Activated CD8-positive, alpha-beta T cell treated with anti-CD3 and anti-CD28 coated beads for 36 hours (primary cell): ENCODE results near the gene SRGAP1. TPM values are rescaled to one million over a fixed set of nuclear protein-coding genes. Genes with fewer than 3 reads are reported as not detected.

Experiments used
- ATAC-seq: fragments of 200-7000 bp; cut with Tn5 transposase; one replicate; pipeline ENCODE4 v1.10.0; 2021; ENCODE audit warnings: mild to moderate bottlenecking, moderate library complexity
- CTCF ChIA-PET: fragments of 350-600 bp; sonication (Branson Sonifier 250); formaldehyde crosslinking; loops from one replicate; lab custom pipeline; 2021; ENCODE audit warnings: antibody characterized with exemption; lab: Charles Lee
- POLR2A ChIA-PET: fragments of 350-600 bp; sonication (Branson Sonifier 250); formaldehyde crosslinking; loops from one replicate; lab custom pipeline; 2021; ENCODE audit warnings: antibody characterized with exemption; lab: Charles Lee
- DNase-seq: peaks from one replicate; pipeline ENCODE4 v3.0.0-alpha.2; 2020
- H3K27ac Mint-ChIP-seq: one replicate; pipeline ENCODE4 v1.8.0; 2021; ENCODE audit warnings: mild to moderate bottlenecking, mixed read lengths
- H3K27me3 Mint-ChIP-seq: one replicate; pipeline ENCODE4 v1.8.0; 2021; ENCODE audit warnings: mixed read lengths
- H3K36me3 Mint-ChIP-seq: one replicate; pipeline ENCODE4 v1.8.0; 2021; ENCODE audit warnings: low read depth, mixed read lengths
- H3K4me1 Mint-ChIP-seq: one replicate; pipeline ENCODE4 v1.8.0; 2021; ENCODE audit warnings: low read depth, mixed read lengths
- H3K4me3 Mint-ChIP-seq: one replicate; pipeline ENCODE4 v1.8.0; 2021; ENCODE audit warnings: mild to moderate bottlenecking, moderate library complexity, mixed read lengths
- H3K9me3 Mint-ChIP-seq: one replicate; pipeline ENCODE4 v1.8.0; 2021; ENCODE audit warnings: mixed read lengths
- intact Hi-C: fragments of 100-400 bp; cut with micrococcal nuclease; formaldehyde crosslinking; loops from one replicate; pipeline ENCODE4 v1.10.0; 2022
- total RNA-seq, 2 experiments: library from RNA; stranded (reverse); gene quantifications; one replicate each; pipeline ENCODE4 v1.2.3, GENCODE V29; 2021
- TF ChIP-seq, protein P1 (sequence below): fragments of 200-600 bp; IDR thresholded peaks from one replicate; pipeline ENCODE4 v1.8.0; 2022; ENCODE audit warnings: antibody characterized with exemption, mild to moderate bottlenecking

SRGAP1 gene
- total RNA-seq, 2 experiments from 2014 or later, result 0.02 to 0.07 TPM

DNA sequence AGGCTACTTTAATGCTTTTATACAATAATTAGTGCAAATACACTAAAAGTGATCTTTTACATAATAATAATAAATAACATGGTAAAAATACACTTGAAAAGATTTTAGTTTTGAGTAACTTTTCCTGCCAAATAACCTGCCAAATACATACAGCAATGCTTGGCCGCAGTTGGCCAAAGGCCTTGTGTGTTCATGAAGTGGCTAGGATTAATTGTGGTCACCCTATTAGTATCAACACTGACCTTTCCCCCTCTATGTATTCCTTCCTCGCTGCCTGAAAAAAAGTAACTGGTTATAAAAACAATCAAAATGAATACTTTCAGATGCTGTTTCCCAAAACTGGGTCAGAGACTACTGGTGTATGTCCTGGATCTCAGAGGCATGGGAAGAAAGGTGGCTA is 343.3 kb downstream of the SRGAP1 start:
- intact Hi-C loops, result no loop called here
- ATAC-seq (no peak), DNase-seq (no peak)
- TF ChIP-seq, protein P1, sequence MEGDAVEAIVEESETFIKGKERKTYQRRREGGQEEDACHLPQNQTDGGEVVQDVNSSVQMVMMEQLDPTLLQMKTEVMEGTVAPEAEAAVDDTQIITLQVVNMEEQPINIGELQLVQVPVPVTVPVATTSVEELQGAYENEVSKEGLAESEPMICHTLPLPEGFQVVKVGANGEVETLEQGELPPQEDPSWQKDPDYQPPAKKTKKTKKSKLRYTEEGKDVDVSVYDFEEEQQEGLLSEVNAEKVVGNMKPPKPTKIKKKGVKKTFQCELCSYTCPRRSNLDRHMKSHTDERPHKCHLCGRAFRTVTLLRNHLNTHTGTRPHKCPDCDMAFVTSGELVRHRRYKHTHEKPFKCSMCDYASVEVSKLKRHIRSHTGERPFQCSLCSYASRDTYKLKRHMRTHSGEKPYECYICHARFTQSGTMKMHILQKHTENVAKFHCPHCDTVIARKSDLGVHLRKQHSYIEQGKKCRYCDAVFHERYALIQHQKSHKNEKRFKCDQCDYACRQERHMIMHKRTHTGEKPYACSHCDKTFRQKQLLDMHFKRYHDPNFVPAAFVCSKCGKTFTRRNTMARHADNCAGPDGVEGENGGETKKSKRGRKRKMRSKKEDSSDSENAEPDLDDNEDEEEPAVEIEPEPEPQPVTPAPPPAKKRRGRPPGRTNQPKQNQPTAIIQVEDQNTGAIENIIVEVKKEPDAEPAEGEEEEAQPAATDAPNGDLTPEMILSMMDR, result no peak
- ChIA-PET CTCF (no interaction called here), POLR2A (no interaction called here)
- no peak overlapping the region for H3K4me3 Mint-ChIP-seq
- no peaks in the 10 kb centered on the region for H3K27me3 Mint-ChIP-seq
- peaks cover 8% of the 10 kb centered on the region for H3K4me1 Mint-ChIP-seq
- peaks cover 18% of the 10 kb centered on the region for H3K36me3 Mint-ChIP-seq
- no peak overlapping the region for H3K27ac Mint-ChIP-seq
- no peaks in the 10 kb centered on the region for H3K9me3 Mint-ChIP-seq

DNA sequence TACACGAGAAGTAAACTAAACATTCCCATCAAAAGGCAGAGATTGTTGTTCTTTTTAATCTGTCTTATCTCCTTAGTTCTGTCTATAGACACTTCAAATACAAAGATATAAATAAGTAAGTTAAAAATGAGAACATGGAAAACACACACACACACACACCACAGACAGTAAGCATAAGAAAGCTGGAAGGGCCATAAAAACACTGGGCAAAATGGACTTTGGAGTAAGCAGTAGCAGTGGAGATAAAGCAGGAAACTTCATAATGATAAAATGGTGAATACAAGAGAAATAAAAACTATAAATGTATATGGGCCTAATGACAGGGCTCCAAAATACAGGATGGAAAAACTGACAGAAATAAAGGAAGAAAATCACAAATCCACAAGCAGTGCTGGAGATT is 345.0 kb downstream of the SRGAP1 start:
- Mint-ChIP-seq H3K4me3 (no peak overlapping the region), H3K27me3 (no peaks in the 10 kb centered on the region), H3K27ac (no peak overlapping the region), H3K9me3 (no peaks in the 10 kb centered on the region), H3K4me1 (peaks cover 21% of the 10 kb centered on the region), H3K36me3 (peaks cover 25% of the 10 kb centered on the region)
- ChIA-PET CTCF (no interaction called here), POLR2A (no interaction called here)
- DNase-seq, result no peak
- intact Hi-C loops, result no loop called here
- TF ChIP-seq, protein P1, result no peak
- ATAC-seq, result no peak

DNA sequence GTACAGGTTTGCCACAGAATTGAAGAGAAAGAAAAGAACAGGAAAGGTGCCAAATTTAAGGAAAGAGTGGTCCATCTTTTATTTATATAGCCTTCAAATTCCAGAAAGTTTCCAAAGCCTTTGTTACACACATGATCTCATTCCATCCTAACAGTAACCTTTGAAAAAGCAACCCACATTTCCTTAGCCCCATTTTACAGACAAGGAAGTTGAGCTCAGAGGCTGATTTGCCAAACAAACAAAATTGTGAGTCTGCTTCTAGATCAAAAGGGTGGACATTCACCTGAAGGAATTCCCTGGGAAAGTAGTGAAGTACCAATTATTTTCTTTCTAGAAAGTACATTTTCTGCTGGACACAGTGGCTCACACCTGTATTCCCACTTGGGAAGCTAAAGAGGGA is 345.6 kb downstream of the SRGAP1 start:
- DNase-seq, result no peak
- no peak for ATAC-seq
- TF ChIP-seq, protein P1, result no peak
- Mint-ChIP-seq H3K9me3 (no peaks in the 10 kb centered on the region), H3K4me1 (peaks cover 21% of the 10 kb centered on the region), H3K27me3 (no peaks in the 10 kb centered on the region), H3K27ac (no peak overlapping the region), H3K36me3 (peaks cover 29% of the 10 kb centered on the region), H3K4me3 (no peak overlapping the region)
- ChIA-PET CTCF (no interaction called here), POLR2A (interaction anchor here (0.6 kb wide), 1 partner anchor 29 kb away, joined by 3 read pairs; no protein-coding TSS in a partner anchor)
- intact Hi-C loops, result no loop called here

DNA sequence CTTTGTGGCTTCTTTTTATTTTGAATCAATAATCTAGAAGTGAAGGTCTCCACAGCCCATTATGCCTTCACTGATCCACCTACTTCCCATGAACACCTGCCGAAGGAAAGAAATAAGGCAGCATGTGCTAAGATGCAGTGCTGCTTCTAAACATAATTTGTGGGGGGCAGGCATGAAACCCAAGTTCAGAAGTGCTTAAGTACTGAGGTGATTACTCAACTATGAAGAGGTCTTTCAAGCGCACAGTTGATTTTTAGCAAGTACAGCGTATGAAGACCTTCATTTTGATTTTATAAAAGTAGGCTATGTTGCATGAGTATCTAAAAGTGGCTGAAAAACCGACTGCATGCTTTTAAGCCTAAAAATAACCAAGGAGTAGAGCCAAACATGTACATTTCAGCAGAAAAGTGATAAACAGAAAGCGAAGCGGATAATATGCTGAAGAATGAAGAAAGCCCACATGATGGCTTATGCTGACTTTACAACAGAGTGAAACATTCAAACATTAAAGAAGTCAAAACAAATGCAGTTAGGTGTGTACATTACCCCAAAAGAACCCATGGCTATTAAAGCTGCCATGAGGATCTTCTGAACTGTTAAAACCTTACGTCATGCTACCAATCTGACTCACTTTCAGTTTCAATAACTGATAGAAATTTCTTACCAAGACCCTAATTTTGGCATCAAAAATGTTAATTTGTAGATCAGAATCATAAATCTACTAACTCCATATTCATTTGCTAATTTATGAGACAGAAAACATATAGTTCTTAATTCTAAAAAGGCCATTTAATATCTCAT is 348.3 kb downstream of the SRGAP1 start:
- peak; percentile 53 for ATAC-seq
- H3K4me1 Mint-ChIP-seq, result peaks cover 17% of the 10 kb centered on the region
- no peaks in the 10 kb centered on the region for H3K9me3 Mint-ChIP-seq
- no peak overlapping the region for H3K4me3 Mint-ChIP-seq
- DNase-seq, result no peak
- H3K36me3 Mint-ChIP-seq, result peaks cover 27% of the 10 kb centered on the region
- intact Hi-C loops, result no loop called here
- H3K27me3 Mint-ChIP-seq, result no peaks in the 10 kb centered on the region
- TF ChIP-seq, protein P1, result no peak
- peak overlapping the region; percentile 66 for H3K27ac Mint-ChIP-seq
- POLR2A ChIA-PET, result no interaction called here
- CTCF ChIA-PET, result no interaction called here

DNA sequence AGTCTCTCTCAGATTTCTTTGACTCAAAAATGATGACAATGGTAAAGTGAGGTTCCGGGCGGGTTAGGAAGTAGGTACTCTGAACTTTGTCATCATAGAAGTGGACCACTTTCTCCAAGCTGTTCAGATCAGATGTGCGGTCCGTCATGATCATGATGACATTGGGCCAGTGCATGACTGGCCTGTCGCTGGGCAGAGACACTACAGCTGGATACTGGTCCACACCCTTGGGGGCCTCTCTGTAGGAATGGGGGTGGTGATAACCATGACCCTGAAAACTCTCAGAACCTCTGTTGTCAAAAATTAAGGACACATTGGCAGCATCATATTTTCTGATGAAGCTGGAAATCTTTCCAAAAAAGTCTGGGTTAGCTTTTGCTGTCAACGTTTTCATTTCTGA is 349.4 kb downstream of the SRGAP1 start:
- ChIA-PET POLR2A (interaction anchor here (0.6 kb wide), 2 partner anchors 11 kb away, joined by 3 read pairs; no protein-coding TSS in a partner anchor), CTCF (no interaction called here)
- H3K27me3 Mint-ChIP-seq, result no peaks in the 10 kb centered on the region
- H3K4me3 Mint-ChIP-seq, result no peak overlapping the region
- no peak overlapping the region for H3K27ac Mint-ChIP-seq
- H3K9me3 Mint-ChIP-seq, result no peaks in the 10 kb centered on the region
- H3K4me1 Mint-ChIP-seq, result peaks cover 17% of the 10 kb centered on the region
- DNase-seq, result no peak
- no peak for ATAC-seq
- intact Hi-C loops, result no loop called here
- TF ChIP-seq, protein P1, result no peak
- peaks cover 27% of the 10 kb centered on the region for H3K36me3 Mint-ChIP-seq
